SK-N-SH treated with all-trans-retinoic acid at 6 μM for 48 hours (cell line): ENCODE data around the gene YTHDC2.

Experiments
- ATAC-seq: fragments of 200-7000 bp; cut with Tn5 transposase; 3 replicates; pipeline ENCODE4 v1.9.1; 2020; ENCODE audit warnings: mild to moderate bottlenecking, moderate library complexity
- ARNTL ChIP-seq: fragments of 450-650 bp; formaldehyde crosslinking; IDR thresholded peaks from 2 replicates; pipeline ENCODE4 v1.5.0; 2020; ENCODE audit warnings: low read depth, mild to moderate bottlenecking, moderate library complexity, borderline replicate concordance
- BACH2 ChIP-seq: fragments of 250-450 bp; sonication (Bioruptor Pico); IDR thresholded peaks from 2 replicates; pipeline ENCODE4 v1.9.0; 2021; ENCODE audit warnings: mild to moderate bottlenecking, borderline replicate concordance
- CSDC2 ChIP-seq: fragments of 250-450 bp; sonication (Bioruptor Pico); IDR thresholded peaks from 2 replicates; pipeline ENCODE4 v1.5.0; 2020; ENCODE audit warnings: mild to moderate bottlenecking, moderate library complexity
- ESRRG ChIP-seq: fragments of 250-450 bp; sonication (Bioruptor Pico); IDR thresholded peaks from 2 replicates; pipeline ENCODE4 v1.6.1; 2021; ENCODE audit warnings: mild to moderate bottlenecking
- GLIS3 ChIP-seq: fragments of 250-450 bp; sonication (Bioruptor Pico); IDR thresholded peaks from 2 replicates; pipeline ENCODE4 v1.5.0; 2020; ENCODE audit warnings: mild to moderate bottlenecking, moderate library complexity
- OSR1 ChIP-seq: fragments of 250-450 bp; sonication (Bioruptor Pico); IDR thresholded peaks from 2 replicates; pipeline ENCODE4 v1.8.0; 2022; ENCODE audit warnings: moderate library complexity, mild to moderate bottlenecking, inconsistent platforms
- PPARA ChIP-seq: fragments of 250-450 bp; sonication (Bioruptor Pico); IDR thresholded peaks from 2 replicates; pipeline ENCODE4 v1.5.0; 2020; ENCODE audit warnings: mild to moderate bottlenecking, borderline replicate concordance
- SNAI2 ChIP-seq: fragments of 250-450 bp; sonication (Bioruptor Pico); IDR thresholded peaks from 2 replicates; pipeline ENCODE4 v1.5.0; 2020; ENCODE audit warnings: mild to moderate bottlenecking, moderate library complexity
- TCF4 ChIP-seq: fragments of 250-450 bp; sonication (Bioruptor Pico); IDR thresholded peaks from 2 replicates; pipeline ENCODE4 v1.8.0; 2021; ENCODE audit warnings: mild to moderate bottlenecking, moderate library complexity, borderline replicate concordance
- TOX ChIP-seq: fragments of 250-450 bp; sonication (Bioruptor Pico); IDR thresholded peaks from 2 replicates; pipeline ENCODE4 v1.8.0; 2021; ENCODE audit warnings: mild to moderate bottlenecking, moderate library complexity, borderline replicate concordance
- ZC3H10 ChIP-seq: fragments of 250-450 bp; sonication (Bioruptor Pico); IDR thresholded peaks from 2 replicates; pipeline ENCODE4 v1.5.1; 2021; ENCODE audit warnings: mild to moderate bottlenecking, moderate library complexity
- ZFP3 ChIP-seq: fragments of 250-450 bp; sonication (Bioruptor Pico); IDR thresholded peaks from 2 replicates; pipeline ENCODE4 v1.5.0; 2020; ENCODE audit warnings: mild to moderate bottlenecking, moderate library complexity
- ZNF565 ChIP-seq: fragments of 450-650 bp; formaldehyde crosslinking; conservative IDR thresholded peaks from 2 replicates; pipeline ENCODE4 v1.5.0; 2020; ENCODE audit warnings: low read depth, mild to moderate bottlenecking, moderate library complexity
- ZNF70 ChIP-seq: fragments of 450-650 bp; formaldehyde crosslinking; IDR thresholded peaks from 2 replicates; pipeline ENCODE4 v1.5.0; 2020; ENCODE audit warnings: mild to moderate bottlenecking, moderate library complexity
- ZNF8 ChIP-seq: fragments of 450-650 bp; formaldehyde crosslinking; IDR thresholded peaks from 2 replicates; pipeline ENCODE4 v1.5.0; 2020; ENCODE audit warnings: mild to moderate bottlenecking, moderate library complexity
- TF ChIP-seq, protein P1 (sequence below): fragments of 250-450 bp; sonication (Bioruptor Pico); IDR thresholded peaks from 2 replicates; pipeline ENCODE4 v1.5.0; 2020; ENCODE audit warnings: mild to moderate bottlenecking, moderate library complexity
- TF ChIP-seq, protein P2 (sequence below): fragments of 250-450 bp; sonication (Bioruptor Pico); IDR thresholded peaks from 2 replicates; pipeline ENCODE4 v1.8.0; 2020; ENCODE audit warnings: mild to moderate bottlenecking, moderate library complexity, borderline replicate concordance
- TF ChIP-seq, protein P3 (sequence below): fragments of 250-450 bp; sonication (Bioruptor Pico); IDR thresholded peaks from 2 replicates; pipeline ENCODE4 v1.5.1; 2021; ENCODE audit warnings: mild to moderate bottlenecking, moderate library complexity
- TF ChIP-seq, protein P4 (sequence below): fragments of 250-450 bp; sonication (Bioruptor Pico); IDR thresholded peaks from 2 replicates; pipeline ENCODE4 v1.8.0; 2021; ENCODE audit warnings: low read depth, mild to moderate bottlenecking, moderate library complexity, borderline replicate concordance

The YTHDC2 gene

DNA sequence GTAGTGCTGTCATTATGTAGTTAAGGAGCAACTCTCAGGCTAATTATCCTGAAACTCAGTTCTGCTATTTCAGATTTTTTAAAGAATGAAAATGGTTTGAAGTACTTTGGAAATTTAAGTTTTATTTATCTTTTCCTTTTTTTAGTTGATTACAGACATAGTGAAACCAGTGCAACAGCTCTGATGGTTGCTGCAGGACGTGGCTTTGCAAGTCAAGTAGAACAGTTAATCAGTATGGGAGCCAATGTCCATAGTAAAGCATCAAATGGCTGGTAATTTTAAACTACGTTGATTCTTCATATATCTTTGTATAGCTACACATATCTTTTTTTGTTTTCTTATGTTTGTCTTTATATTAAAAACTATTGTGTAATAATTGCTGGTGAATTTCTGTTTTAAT is 34.9 kb downstream of the YTHDC2 start:
- TF ChIP-seq TOX (CRISPR knock-in tag) (no peak), OSR1 (CRISPR knock-in tag) (no peak), ESRRG (CRISPR knock-in tag) (no peak), ARNTL (CRISPR knock-in tag) (no peak), ZNF70 (CRISPR knock-in tag) (no peak), TCF4 (CRISPR knock-in tag) (no peak), ZNF8 (CRISPR knock-in tag) (no peak), CSDC2 (CRISPR knock-in tag) (no peak), BACH2 (CRISPR knock-in tag) (no peak), ZFP3 (CRISPR knock-in tag) (no peak), ZC3H10 (CRISPR knock-in tag) (no peak)
- TF ChIP-seq, protein P1, sequence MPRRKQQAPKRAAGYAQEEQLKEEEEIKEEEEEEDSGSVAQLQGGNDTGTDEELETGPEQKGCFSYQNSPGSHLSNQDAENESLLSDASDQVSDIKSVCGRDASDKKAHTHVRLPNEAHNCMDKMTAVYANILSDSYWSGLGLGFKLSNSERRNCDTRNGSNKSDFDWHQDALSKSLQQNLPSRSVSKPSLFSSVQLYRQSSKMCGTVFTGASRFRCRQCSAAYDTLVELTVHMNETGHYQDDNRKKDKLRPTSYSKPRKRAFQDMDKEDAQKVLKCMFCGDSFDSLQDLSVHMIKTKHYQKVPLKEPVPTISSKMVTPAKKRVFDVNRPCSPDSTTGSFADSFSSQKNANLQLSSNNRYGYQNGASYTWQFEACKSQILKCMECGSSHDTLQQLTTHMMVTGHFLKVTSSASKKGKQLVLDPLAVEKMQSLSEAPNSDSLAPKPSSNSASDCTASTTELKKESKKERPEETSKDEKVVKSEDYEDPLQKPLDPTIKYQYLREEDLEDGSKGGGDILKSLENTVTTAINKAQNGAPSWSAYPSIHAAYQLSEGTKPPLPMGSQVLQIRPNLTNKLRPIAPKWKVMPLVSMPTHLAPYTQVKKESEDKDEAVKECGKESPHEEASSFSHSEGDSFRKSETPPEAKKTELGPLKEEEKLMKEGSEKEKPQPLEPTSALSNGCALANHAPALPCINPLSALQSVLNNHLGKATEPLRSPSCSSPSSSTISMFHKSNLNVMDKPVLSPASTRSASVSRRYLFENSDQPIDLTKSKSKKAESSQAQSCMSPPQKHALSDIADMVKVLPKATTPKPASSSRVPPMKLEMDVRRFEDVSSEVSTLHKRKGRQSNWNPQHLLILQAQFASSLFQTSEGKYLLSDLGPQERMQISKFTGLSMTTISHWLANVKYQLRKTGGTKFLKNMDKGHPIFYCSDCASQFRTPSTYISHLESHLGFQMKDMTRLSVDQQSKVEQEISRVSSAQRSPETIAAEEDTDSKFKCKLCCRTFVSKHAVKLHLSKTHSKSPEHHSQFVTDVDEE (CRISPR knock-in tag): no peak
- TF ChIP-seq, protein P2, sequence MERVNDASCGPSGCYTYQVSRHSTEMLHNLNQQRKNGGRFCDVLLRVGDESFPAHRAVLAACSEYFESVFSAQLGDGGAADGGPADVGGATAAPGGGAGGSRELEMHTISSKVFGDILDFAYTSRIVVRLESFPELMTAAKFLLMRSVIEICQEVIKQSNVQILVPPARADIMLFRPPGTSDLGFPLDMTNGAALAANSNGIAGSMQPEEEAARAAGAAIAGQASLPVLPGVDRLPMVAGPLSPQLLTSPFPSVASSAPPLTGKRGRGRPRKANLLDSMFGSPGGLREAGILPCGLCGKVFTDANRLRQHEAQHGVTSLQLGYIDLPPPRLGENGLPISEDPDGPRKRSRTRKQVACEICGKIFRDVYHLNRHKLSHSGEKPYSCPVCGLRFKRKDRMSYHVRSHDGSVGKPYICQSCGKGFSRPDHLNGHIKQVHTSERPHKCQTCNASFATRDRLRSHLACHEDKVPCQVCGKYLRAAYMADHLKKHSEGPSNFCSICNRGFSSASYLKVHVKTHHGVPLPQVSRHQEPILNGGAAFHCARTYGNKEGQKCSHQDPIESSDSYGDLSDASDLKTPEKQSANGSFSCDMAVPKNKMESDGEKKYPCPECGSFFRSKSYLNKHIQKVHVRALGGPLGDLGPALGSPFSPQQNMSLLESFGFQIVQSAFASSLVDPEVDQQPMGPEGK (CRISPR knock-in tag): no peak
- TF ChIP-seq, protein P3, sequence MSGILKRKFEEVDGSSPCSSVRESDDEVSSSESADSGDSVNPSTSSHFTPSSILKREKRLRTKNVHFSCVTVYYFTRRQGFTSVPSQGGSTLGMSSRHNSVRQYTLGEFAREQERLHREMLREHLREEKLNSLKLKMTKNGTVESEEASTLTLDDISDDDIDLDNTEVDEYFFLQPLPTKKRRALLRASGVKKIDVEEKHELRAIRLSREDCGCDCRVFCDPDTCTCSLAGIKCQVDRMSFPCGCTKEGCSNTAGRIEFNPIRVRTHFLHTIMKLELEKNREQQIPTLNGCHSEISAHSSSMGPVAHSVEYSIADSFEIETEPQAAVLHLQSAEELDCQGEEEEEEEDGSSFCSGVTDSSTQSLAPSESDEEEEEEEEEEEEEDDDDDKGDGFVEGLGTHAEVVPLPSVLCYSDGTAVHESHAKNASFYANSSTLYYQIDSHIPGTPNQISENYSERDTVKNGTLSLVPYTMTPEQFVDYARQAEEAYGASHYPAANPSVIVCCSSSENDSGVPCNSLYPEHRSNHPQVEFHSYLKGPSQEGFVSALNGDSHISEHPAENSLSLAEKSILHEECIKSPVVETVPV (CRISPR knock-in tag): no peak
- ATAC-seq: no peak

DNA sequence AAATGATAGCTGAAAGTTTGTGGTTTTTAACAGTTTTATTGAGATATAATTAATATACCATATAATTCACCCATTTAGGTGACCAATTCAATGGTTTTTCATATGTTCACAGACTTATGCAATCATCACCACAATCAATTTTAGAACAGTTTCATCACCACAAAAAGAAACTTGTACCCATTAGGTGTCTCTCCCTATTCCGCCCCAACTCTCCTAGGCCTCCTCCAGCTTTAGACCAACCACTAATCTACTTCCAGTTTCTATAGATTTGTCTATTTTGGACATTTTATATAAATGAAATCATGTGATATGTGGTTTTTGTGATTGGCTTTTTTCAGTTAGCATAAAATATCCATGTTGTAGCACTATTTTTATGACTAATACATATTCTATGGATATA is 38.6 kb downstream of the YTHDC2 start:
- TF ChIP-seq PPARA (CRISPR knock-in tag) (no peak), ZC3H10 (CRISPR knock-in tag) (no peak), ARNTL (CRISPR knock-in tag) (no peak), ZFP3 (CRISPR knock-in tag) (no peak), OSR1 (CRISPR knock-in tag) (no peak), ESRRG (CRISPR knock-in tag) (no peak), CSDC2 (CRISPR knock-in tag) (no peak), ZNF565 (CRISPR knock-in tag) (no peak), BACH2 (CRISPR knock-in tag) (no peak), GLIS3 (CRISPR knock-in tag) (no peak), TOX (CRISPR knock-in tag) (no peak), SNAI2 (CRISPR knock-in tag) (no peak)
- TF ChIP-seq, protein P4, sequence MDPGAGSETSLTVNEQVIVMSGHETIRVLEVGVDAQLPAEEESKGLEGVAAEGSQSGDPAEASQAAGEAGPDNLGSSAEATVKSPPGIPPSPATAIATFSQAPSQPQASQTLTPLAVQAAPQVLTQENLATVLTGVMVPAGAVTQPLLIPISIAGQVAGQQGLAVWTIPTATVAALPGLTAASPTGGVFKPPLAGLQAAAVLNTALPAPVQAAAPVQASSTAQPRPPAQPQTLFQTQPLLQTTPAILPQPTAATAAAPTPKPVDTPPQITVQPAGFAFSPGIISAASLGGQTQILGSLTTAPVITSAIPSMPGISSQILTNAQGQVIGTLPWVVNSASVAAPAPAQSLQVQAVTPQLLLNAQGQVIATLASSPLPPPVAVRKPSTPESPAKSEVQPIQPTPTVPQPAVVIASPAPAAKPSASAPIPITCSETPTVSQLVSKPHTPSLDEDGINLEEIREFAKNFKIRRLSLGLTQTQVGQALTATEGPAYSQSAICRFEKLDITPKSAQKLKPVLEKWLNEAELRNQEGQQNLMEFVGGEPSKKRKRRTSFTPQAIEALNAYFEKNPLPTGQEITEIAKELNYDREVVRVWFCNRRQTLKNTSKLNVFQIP: no peak
- TF ChIP-seq, protein P1 (CRISPR knock-in tag): no peak
- TF ChIP-seq, protein P3 (CRISPR knock-in tag): no peak
- TF ChIP-seq, protein P2 (CRISPR knock-in tag): no peak
- TF ChIP-seq, all 23 proteins: peak for 0
- no peak for ATAC-seq
